Right cardiac atrium (tissue), 5 donors: ENCODE data around the gene TRNP1. TPM values are rescaled to one million over a fixed set of nuclear protein-coding genes. Genes with fewer than 3 reads are reported as not detected.
A peak's percentile ranks its signal among the peaks of the same experiment; 100 is the strongest.

Experiments
- ATAC-seq, 2 donors: fragments of 200-7000 bp; cut with Tn5 transposase; one replicate each; pipeline versions ENCODE4 v1.8.0 to v1.9.1; 2020; ENCODE audit warnings: moderate library complexity in 2 of 2, mild to moderate bottlenecking in 1 of 2
- DNase-seq, 3 donors: peaks; one replicate each; pipeline ENCODE4 v3.0.0-alpha.2; 2020
- H3K27ac ChIP-seq: one replicate; pipeline ENCODE4 v1.5.1; 2013; ENCODE audit warnings: mild to moderate bottlenecking, low read length, control low read depth, moderate library complexity
- H3K27me3 ChIP-seq: one replicate; pipeline ENCODE4 v1.6.1; 2013; ENCODE audit not compliant: control insufficient read depth, insufficient read depth
- H3K4me1 ChIP-seq: one replicate; pipeline ENCODE4 v1.6.1; 2013; ENCODE audit warnings: low read length; ENCODE audit not compliant: control insufficient read depth, insufficient read depth
- H3K4me3 ChIP-seq: one replicate; pipeline ENCODE4 v1.5.1; 2013; ENCODE audit warnings: low read length, control low read depth
- H3K9me3 ChIP-seq: one replicate; pipeline ENCODE4 v1.6.1; 2013; ENCODE audit warnings: low read length; ENCODE audit not compliant: control insufficient read depth
- WGBS: extraction: QIAGEN DNeasy Blood & Tissue Kit; methylation state at CpG from one replicate; pipeline ENCODE4 v1.1.7; 2013; 5-methylcytosine and 5-hydroxymethylcytosine counted together
- intact Hi-C, 4 donors: fragments of 100-400 bp; cut with DNase I; formaldehyde crosslinking; loops; one replicate each; pipeline versions ENCODE4 v1.11.0 to v1.14.0; 2022 to 2023
- polyA plus RNA-seq: library from polyadenylated mRNA; stranded (reverse); fragments of 200-250 nt; gene quantifications from one replicate; pipeline ENCODE4 v1.2.3, GENCODE V29; 2013
- total RNA-seq, 4 donors: library from RNA; stranded (reverse); fragmentation: NEBNext Ultra II Directional; extraction: Animal tissue kit (Norgen Biotek cat#: 25700); gene quantifications; one replicate each; pipeline ENCODE4 v1.2.1, GENCODE V29; 2021
- donor health status: healthy with polysubstance abuse.
- donor health status: DM: no; HTN: yes; CAD: no.
- donor health status: DM: no; HTN: no; CAD: no.
- donor health status: DM: no; HTN: yes; CAD: no; lungs with severe emphysema.
- donor health status: DM: yes; HTN: yes; CAD: no.

The TRNP1 gene
- total and polyA plus RNA-seq, 5 donors = 45.9 to 64.6 (median 51.7) TPM

DNA sequence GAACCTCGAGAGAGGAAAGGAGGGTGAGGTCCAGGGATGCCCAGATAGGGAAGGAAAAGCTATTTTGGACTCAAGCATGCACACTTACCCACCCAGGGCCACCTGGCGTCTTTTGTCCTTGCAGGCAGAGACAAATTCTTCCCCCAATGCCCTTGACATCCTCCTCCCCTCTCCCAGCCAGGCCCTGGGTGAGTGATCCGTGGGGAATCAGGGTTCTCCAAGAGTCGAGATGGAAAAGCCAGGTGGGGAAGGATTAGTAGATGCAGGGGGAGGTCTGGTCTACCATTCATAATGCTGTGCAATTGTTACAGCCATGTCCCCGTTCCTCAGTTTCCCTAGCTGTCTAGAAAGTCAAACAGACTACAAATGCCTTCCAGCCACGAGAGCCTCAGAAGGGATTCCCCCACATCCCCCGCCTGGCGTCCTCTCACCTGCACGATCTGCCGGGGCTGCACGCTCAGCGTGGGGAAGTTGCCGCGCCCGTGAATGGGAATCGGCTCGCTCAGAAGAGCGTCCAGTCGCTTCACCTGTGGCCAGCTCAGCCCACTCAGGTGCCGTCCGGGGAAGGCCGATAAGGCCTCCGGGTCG, 18.6 kb downstream of the TRNP1 start:
- Histone ChIP-seq H3K4me3 (peak overlapping the region; percentile 51), H3K4me1 (peaks cover 3% of the 10 kb centered on the region), H3K27ac (peak overlapping the region; percentile 69), H3K9me3 (no peaks in the 10 kb centered on the region), H3K27me3 (no peaks in the 10 kb centered on the region)
- intact Hi-C loops = no loop called here
- ATAC-seq = no peak
- peak in 1 of 3 donors; percentile 36 for DNase-seq
- 26% methylated on average over 24 of the region's 24 CpGs for WGBS

DNA sequence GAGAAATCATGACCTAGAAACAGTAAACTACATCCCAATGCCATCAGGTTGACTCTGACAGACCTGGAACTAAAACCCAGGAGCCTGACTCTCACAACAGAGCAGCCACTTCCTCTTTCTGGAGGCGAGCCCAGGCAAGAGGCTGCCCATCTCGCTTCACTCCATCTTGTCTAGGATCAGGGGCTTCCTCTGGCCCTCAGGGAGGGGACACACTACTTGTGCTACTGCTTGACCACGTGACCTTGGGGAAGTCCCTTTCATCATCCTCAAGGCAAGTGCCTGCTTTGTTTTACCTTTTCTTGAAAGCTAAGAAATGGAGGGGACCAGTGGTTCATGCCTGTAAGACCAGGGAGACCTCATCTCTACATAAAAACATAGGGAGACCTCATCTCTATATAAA, 21.8 kb downstream of the TRNP1 start:
- ATAC-seq (no peak), DNase-seq (no peak)
- Histone ChIP-seq H3K4me3 (no peak overlapping the region), H3K27me3 (no peaks in the 10 kb centered on the region), H3K9me3 (no peaks in the 10 kb centered on the region), H3K4me1 (no peaks in the 10 kb centered on the region), H3K27ac (no peak overlapping the region)
- WGBS = 40% methylated on average over 3 of the region's 3 CpGs
- intact Hi-C loops = no loop called here

DNA sequence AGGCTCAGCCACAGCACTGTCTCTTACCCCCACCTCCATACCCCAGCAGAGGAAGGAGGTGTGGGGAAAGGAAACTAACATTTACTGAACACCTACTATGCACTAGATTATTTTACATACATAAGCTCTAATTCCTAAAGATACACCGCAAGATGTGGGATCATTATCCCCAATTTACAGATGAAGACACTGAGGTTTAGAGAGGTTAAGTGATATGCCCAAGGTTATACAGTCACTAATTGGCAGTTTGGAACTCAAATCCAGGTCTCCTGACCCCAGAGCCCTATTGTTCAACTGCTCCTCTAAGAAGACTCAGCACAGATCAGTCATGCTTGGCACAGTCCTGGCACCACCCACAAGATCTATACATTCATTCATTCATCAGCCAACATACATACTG, 22.9 kb downstream of the TRNP1 start:
- H3K9me3 ChIP-seq = no peaks in the 10 kb centered on the region
- intact Hi-C loops = no loop called here
- ATAC-seq = no peak
- H3K27me3 ChIP-seq = no peaks in the 10 kb centered on the region
- H3K4me3 ChIP-seq = no peak overlapping the region
- peaks cover under 1% of the 10 kb centered on the region for H3K4me1 ChIP-seq
- H3K27ac ChIP-seq = no peak overlapping the region
- DNase-seq = no peak
- 97% methylated on average over 1 of the region's 1 CpG for WGBS

DNA sequence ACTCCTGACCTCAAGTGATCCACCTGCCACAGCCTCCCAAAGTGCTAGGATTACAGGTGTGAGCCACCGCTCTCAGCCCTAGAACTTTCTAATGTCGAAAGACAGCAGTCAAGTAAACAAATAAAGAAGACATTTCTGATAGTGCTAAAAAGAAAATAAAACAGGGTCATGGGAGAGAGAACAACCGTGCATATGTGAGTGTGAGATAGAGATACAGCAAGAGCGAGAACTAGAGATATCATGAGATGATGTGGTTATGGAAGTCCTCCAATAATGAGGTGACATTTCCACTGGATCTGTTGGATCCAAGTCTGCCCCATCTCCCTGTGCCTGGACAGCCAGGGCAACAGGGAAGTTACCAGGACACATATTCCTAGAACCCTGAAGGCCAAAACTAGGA, 23.7 kb downstream of the TRNP1 start:
- DNase-seq (no peak), ATAC-seq (no peak)
- no peak overlapping the region for H3K4me3 ChIP-seq
- H3K4me1 ChIP-seq = peaks cover 3% of the 10 kb centered on the region
- no peaks in the 10 kb centered on the region for H3K27me3 ChIP-seq
- no peaks in the 10 kb centered on the region for H3K9me3 ChIP-seq
- intact Hi-C loops = no loop called here
- no peak overlapping the region for H3K27ac ChIP-seq
- 77% methylated on average over 4 of the region's 4 CpGs for WGBS

DNA sequence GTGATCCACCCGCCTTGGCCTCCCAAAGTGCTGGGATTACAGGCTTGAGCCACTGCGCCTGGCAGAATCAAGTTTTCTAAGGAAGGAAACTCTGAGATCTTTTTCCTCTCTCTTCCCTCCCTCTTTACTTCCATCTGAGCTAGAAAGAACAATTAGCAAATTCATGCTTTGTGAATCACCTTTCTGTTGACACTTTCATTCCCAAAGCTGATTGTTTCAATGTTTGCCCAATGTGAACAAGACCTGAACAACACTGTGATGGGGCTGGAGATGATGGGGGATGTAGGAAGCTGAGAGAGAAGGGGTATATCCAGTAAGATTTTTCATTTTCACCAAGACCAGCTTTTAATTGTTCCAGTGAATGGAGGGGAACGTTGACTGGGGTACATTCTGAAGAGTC, 24.8 kb downstream of the TRNP1 start:
- ATAC-seq = no peak
- H3K27ac ChIP-seq = no peak overlapping the region
- H3K27me3 ChIP-seq = no peaks in the 10 kb centered on the region
- H3K4me3 ChIP-seq = no peak overlapping the region
- WGBS = 82% methylated on average over 3 of the region's 3 CpGs
- H3K4me1 ChIP-seq = peaks cover 3% of the 10 kb centered on the region
- H3K9me3 ChIP-seq = no peaks in the 10 kb centered on the region
- intact Hi-C loops = no loop called here
- DNase-seq = no peak

DNA sequence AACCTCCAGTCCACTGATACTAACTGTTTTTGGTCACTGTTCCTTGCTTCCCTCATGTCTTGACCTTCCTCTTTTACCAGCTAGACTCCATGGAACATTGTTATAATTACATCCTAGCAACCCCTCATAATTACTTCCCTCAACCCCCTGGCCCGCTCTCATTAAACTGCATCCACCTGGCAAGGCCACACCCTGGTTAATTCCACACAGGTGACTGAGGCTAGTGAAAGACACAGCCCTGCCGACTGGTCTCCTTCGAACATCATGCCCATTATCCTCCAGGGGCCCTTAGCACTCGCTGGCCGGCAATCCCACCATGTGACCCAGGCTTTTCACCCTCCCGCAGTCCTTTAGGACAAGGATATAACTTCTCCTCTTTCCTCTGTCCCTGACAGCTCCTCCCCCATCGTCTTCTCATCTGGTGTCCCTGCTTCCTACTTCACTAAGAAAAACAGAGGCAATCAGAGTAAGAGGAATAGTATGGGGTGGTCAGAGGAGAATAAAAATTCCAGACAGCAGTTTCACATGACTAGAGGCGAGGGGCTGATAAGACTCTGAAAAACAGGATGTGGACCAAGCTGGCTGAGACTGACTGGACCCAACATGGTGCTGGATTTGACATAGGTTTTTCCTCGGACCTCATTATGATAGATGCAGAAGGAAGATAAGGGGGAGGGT, 28.0 kb downstream of the TRNP1 start:
- ATAC-seq (peak; percentile 31 to 36), DNase-seq (peak in 1 of 3 donors; percentile 13)
- Histone ChIP-seq H3K27ac (no peak overlapping the region), H3K4me1 (peaks cover 3% of the 10 kb centered on the region), H3K9me3 (no peaks in the 10 kb centered on the region), H3K4me3 (no peak overlapping the region), H3K27me3 (no peaks in the 10 kb centered on the region)
- WGBS = 29% methylated on average over 9 of the region's 9 CpGs
- intact Hi-C loops = no loop called here

DNA sequence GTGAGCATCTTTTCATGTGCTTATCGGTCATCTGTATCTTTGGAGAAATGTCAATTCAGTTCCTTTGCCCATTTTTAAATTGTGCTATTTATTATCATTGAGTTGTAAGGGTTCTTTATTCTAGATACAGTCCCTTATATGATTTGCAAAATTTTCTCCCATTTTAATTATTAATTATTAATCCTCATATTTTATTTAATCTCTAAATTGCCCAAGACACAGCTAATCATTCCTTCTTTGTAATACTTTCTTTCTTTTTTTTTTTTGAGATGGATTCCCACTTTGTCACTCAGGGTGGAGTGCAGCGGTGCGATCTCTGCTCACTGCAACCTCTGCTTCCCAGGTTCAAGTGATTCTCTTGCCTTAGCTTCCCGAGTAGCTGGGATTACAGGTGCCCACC, 32.2 kb downstream of the TRNP1 start:
- Histone ChIP-seq H3K27ac (no peak overlapping the region), H3K4me1 (peaks cover 3% of the 10 kb centered on the region), H3K9me3 (no peaks in the 10 kb centered on the region), H3K4me3 (no peak overlapping the region), H3K27me3 (no peaks in the 10 kb centered on the region)
- WGBS = 96% methylated on average over 4 of the region's 4 CpGs
- no peak for DNase-seq
- ATAC-seq = no peak
- intact Hi-C loops = no loop called here

DNA sequence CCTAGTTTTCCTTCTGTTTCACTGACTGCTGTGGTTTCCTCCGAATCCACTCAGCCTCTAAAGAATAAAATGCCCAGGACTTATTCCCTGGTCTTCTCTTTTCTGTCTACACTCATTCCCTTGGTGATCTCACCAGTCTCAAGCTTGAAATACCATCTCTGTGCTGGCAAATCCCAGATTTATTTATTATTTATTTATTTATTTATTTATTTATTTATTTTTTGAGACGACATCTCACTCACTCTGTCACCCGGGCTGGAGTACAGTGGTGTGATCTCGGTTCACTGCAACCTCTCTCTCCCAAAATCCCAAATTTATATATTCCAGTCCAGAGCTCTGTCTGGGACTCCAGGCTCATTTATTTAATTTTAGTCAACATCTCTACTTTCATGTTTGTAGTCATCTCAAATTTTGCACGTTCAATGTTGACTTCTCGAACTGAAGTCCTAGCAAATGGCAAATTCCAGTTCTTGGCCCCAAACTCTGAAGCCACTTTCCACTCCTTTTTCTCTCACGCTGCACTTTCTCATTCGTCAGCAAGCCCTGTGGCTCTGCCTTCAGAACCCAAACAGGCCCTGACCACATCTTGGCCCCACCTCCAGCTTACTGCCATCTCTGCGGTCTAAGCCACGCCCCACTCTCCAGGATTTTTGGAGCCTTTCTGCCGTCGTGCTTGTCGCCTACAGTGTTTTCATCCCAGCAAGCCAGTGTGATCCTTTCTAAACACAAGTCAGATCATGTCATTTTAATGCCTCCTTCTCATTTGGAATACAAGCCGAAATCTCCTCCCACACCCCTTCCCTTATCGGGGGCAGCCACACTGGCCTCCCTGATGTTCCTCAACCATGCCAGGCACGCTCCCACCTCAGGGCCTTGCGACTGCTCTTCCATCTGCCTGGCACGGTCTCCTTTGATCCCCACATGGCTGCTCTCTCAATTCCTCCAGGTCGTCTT, 33.4 kb downstream of the TRNP1 start:
- H3K4me1 ChIP-seq = no peaks in the 10 kb centered on the region
- intact Hi-C loops = no loop called here
- ATAC-seq = peak; percentile 55 to 75
- no peak overlapping the region for H3K4me3 ChIP-seq
- DNase-seq = peak; percentile 81 to 91 (median 84)
- WGBS = 60% methylated on average over 19 of the region's 19 CpGs
- H3K27ac ChIP-seq = no peak overlapping the region
- no peaks in the 10 kb centered on the region for H3K27me3 ChIP-seq
- H3K9me3 ChIP-seq = no peaks in the 10 kb centered on the region

DNA sequence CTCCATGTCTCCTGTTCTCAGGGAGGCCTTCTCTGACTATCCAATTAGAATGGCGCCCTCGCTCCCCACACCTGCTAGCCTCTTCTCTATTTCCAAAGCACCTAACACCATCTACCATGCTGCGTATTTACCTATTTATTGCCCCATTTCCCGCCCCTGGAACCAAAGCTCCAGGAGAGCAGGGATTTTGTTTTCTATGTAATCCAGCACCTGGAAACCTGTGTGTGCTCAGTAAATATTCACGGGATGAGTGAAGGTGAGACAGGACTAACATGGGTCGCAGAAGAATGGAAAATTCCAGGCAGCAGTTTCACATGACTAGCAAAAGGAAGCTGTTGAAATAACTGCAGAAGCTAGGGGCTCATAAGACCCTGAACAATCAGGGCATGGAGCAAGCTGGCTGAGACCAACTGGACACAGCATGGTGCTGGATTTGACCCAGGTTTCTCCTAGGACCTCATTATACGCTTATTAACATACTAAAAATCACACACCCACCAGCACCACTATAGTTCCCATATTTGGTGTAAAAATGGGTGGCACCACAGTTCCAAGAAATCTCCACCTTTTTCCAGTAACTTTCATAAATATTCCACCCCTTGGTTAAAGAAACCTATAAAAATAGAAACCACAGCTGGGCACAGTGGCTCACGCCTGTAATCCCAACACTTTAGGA, 34.2 kb downstream of the TRNP1 start:
- Histone ChIP-seq H3K27me3 (no peaks in the 10 kb centered on the region), H3K4me3 (no peak overlapping the region), H3K27ac (no peak overlapping the region), H3K9me3 (no peaks in the 10 kb centered on the region), H3K4me1 (no peaks in the 10 kb centered on the region)
- WGBS = 77% methylated on average over 8 of the region's 8 CpGs
- intact Hi-C loops = no loop called here
- peak in 1 of 2 donors; percentile 14 for ATAC-seq
- DNase-seq = no peak

DNA sequence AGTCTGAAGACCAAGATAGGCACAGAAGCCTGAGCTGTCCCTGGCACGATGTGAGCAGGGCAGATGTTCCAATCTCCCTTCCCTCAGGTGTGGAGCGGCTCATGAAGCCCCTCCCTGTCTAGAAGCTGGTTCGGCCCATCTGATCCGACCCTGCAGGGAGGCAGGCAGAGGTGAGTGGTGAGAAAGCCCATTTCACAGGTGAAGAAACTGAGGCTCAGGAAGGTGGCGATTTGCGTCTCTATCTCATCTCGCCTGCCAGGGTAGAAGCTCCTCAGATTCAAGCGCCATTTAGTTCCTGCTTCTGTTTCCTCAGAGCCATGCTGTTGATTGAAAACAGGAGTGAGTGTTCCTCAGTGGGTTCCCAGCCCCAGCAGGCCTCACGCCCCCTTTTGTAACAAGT, 36.0 kb downstream of the TRNP1 start:
- Histone ChIP-seq H3K4me3 (no peak overlapping the region), H3K9me3 (no peaks in the 10 kb centered on the region), H3K4me1 (no peaks in the 10 kb centered on the region), H3K27me3 (no peaks in the 10 kb centered on the region), H3K27ac (no peak overlapping the region)
- intact Hi-C loops = no loop called here
- DNase-seq = no peak
- WGBS = 91% methylated on average over 9 of the region's 9 CpGs
- ATAC-seq = no peak
